Kidney epithelial cell (primary cell): ENCODE results near the gene GRIA4. TPM values are rescaled to one million over a fixed set of nuclear protein-coding genes. Genes with fewer than 3 reads are reported as not detected.

Source experiments
- DNase-seq: peaks from one replicate; pipeline ENCODE4 v3.0.0-alpha.2; 2010; ENCODE audit warnings: low read depth
- H3K27me3 ChIP-seq: 2 replicates; pipeline ENCODE4 v1.6.0; 2011; ENCODE audit warnings: low read length; ENCODE audit not compliant: control insufficient read depth, insufficient read depth
- H3K36me3 ChIP-seq: 2 replicates; pipeline ENCODE4 v1.5.1; 2011; ENCODE audit warnings: low read length; ENCODE audit not compliant: control insufficient read depth, insufficient read depth
- H3K4me3 ChIP-seq: 2 replicates; pipeline ENCODE4 v1.5.1; 2011; ENCODE audit warnings: low read depth, mild to moderate bottlenecking, control low read depth, low read length
- CTCF ChIP-seq: IDR thresholded peaks from 2 replicates; pipeline ENCODE4 v1.5.1; 2011; ENCODE audit warnings: mild to moderate bottlenecking, moderate library complexity, low read length, control low read depth, inconsistent platforms; ENCODE audit not compliant: insufficient read depth, poor library complexity, severe bottlenecking
- total RNA-seq: library from RNA; depleted of rRNA; stranded (reverse); fragments of >200 nt; gene quantifications from 2 replicates; pipeline ENCODE4 v1.2.3, GENCODE V29; 2015

The GRIA4 gene
- total RNA-seq, result not detected in 2 replicates

- no peaks in the 10 kb centered on the region for H3K36me3 ChIP-seq
- no peak for DNase-seq
- peak within 1 kb of the TSS; percentile 43 for H3K4me3 ChIP-seq
- peak; percentile 10 for TF ChIP-seq CTCF
- H3K27me3 ChIP-seq, result peaks cover 29% of the 10 kb centered on the region
Observed at GRCh38 chr11:105609832-105610781, at the start of gene GRIA4. Gene GRIA4, plus strand, starts transcription at chr11:105610073. Its CDS starts 925 bp downstream, at chr11:105610998.

GRCh38 chr11:105573091-105573490, 36.8 kb upstream of the GRIA4 start:
- no peaks in the 10 kb centered on the region for H3K27me3 ChIP-seq
- TF ChIP-seq CTCF, result no peak
- no peak for DNase-seq
- H3K4me3 ChIP-seq, result no peak overlapping the region
- H3K36me3 ChIP-seq, result no peaks in the 10 kb centered on the region

- DNase-seq, result no peak
- no peaks in the 10 kb centered on the region for H3K27me3 ChIP-seq
- H3K4me3 ChIP-seq, result no peak overlapping the region
- no peaks in the 10 kb centered on the region for H3K36me3 ChIP-seq
- no peak for TF ChIP-seq CTCF
Observed at GRCh38 chr11:105574974-105575373, 34.9 kb upstream of the GRIA4 start.

DNA sequence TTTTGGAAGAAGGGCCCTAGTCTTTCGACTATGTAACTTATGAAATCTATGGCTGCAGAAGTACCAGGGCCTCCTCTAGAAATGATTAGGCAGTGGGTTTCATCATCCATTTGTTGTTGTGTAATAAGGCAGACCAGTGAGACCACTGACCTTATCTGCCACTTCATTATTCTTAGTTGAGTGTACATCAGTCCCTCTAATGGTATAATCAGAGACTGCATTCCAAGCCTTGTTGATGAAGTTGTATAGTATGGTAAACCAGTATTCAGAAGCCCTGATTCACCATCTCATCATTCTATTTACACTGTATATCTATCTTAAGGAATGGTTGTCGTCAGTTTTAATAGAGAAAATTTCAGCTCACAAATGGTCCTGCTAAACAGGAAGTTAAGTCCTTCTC, 32.2 kb upstream of the GRIA4 start:
- Histone ChIP-seq H3K4me3 (no peak overlapping the region), H3K36me3 (no peaks in the 10 kb centered on the region), H3K27me3 (no peaks in the 10 kb centered on the region)
- TF ChIP-seq CTCF, result no peak
- DNase-seq, result no peak

DNA sequence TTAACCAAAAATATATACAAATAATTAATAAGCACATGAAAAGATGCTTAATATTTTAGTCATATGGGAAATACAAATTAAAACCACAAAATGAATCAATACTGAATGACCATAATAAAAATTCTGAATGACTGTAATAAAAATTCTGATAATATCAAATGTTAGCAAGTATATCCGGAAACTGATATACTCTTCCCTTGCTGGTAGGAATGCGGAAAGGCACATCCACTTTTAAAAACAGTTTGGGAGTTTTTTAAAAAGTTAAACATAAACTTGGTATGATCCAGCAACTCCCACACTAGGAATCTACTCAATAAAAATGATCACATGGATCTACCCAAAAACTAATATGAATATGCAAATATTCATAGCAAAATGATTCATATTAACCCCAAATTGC, 30.8 kb upstream of the GRIA4 start:
- Histone ChIP-seq H3K27me3 (no peaks in the 10 kb centered on the region), H3K4me3 (no peak overlapping the region), H3K36me3 (no peaks in the 10 kb centered on the region)
- no peak for TF ChIP-seq CTCF
- no peak for DNase-seq
